Sciatic nerve (tissue), 2 donors: ENCODE results near the gene ALOX12B. TPM values are rescaled to one million over a fixed set of nuclear protein-coding genes. Genes with fewer than 3 reads are reported as not detected.
"Not testable (repeated sequence)": the region's sequence is repeated elsewhere in the genome, so short reads cannot be mapped to it uniquely, and the experiment has no call there.

ENCODE experiments used
- ATAC-seq: fragments of 200-7000 bp; cut with Tn5 transposase; one replicate; pipeline ENCODE4 v1.9.1; 2020; ENCODE audit warnings: mild to moderate bottlenecking, moderate library complexity
- DNase-seq: peaks from one replicate; pipeline ENCODE4 v3.0.0-alpha.2; 2020; ENCODE audit warnings: low spot score
- intact Hi-C: fragments of 100-400 bp; cut with DNase I; formaldehyde crosslinking; loops from one replicate; pipeline ENCODE4 v1.14.2; 2022
- total RNA-seq: library from RNA; stranded (reverse); fragmentation: NEBNext Ultra II Directional; extraction: Animal tissue kit (Norgen Biotek cat#: 25700); gene quantifications from one replicate; pipeline ENCODE4 v1.2.1, GENCODE V29; 2021
- donor health status: DM: no; HTN: no; CAD: no.
- donor health status: DM: no; HTN: no; CAD: no.

ALOX12B gene
- total RNA-seq, 1 donor from 2014 or later: not detected

DNA sequence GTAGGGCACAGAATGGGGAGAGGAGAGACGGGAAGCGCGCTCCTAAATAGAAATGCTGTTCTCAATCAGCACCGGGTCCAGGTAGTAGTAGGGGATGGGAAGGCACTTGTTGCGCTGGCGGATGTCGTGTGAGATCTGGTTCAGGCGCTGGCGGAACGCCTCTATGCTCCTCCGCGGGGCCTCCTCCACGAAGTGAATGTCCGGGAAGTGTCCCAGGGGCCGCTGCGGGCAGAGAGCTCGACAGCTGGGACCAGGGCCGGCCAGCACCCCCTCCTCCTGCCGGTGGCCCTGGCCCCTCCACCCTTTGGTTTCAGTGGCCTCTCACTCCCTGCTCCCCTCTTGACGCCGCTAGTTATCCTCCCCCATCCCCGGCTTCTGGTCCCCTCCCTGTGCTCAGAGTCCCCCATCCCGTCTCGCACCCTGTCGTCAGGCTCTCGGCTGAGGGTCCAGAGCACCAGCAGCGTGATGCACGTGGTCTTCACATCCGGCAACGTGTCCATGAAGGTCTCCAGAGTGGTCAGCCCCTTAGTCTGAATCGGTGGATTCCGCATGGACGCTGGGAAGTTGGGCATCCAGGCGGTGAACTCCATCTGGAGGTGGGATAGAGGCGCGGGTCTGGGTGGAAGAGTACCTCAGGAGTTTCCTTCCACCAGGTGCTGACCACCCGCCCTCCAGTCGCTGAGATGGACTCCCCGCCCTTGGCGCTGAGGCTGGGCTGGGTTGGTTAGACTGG, 14.6 kb downstream of the ALOX12B start:
- ATAC-seq (peak; percentile 11), DNase-seq (no peak)
- intact Hi-C loops: no loop called here

DNA sequence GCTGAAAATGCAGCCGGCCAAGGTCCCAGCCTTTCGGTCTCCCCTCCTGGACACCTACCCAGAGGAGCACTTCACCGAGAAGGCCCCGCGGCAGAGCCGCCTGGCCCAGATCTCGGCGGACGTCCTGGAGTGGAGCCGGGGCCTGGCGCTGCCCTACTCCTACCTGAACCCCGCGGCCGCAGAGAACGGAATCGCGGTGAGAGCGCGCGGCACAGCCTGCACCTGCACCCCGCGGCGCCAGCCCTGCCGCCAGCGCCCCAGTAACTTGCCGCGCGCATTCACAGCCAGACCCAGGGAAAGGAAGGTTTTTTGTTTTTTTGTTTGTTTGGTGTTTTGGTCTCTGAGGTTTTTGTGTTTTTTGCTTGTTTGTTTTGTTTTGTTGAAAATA, 15.2 kb downstream of the ALOX12B start:
- DNase-seq (no peak), ATAC-seq (no peak)
- intact Hi-C loops: no loop called here

DNA sequence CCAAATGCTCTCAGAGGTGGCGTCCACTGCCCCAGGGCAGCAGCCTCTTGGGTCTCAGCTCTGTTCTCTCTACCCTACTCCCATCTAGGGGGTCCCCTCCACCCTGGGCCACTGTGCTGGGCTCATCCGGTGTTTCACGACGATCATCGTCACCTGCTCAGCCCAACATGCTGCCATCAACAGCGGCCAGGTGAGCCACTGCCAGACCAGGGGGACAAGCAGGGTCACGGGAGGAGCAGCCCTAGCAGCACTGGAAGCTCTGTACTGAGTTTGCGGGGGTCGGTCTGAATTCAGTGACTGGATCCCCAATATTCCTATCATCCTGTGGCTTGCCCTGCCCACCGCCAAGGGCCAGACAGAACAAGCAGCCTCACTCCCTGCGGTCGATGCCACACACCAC, 16.0 kb downstream of the ALOX12B start:
- DNase-seq: no peak
- intact Hi-C loops: no loop called here
- ATAC-seq: no peak

DNA sequence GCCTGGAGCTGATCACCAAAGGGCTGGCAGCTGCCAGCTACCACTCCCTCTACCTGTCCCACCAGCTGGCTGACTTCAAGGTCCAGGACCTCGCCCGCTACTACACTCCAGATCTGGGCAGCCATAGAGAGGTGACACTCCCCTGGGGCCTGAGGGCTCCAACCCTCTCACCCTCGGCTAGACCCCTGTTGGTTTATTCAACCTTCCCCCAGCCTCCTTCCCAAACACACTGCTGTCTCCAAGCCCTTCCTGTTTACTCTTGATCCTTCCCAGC, 18.0 kb downstream of the ALOX12B start:
- intact Hi-C loops: no loop called here
- no peak for DNase-seq
- ATAC-seq: no peak

DNA sequence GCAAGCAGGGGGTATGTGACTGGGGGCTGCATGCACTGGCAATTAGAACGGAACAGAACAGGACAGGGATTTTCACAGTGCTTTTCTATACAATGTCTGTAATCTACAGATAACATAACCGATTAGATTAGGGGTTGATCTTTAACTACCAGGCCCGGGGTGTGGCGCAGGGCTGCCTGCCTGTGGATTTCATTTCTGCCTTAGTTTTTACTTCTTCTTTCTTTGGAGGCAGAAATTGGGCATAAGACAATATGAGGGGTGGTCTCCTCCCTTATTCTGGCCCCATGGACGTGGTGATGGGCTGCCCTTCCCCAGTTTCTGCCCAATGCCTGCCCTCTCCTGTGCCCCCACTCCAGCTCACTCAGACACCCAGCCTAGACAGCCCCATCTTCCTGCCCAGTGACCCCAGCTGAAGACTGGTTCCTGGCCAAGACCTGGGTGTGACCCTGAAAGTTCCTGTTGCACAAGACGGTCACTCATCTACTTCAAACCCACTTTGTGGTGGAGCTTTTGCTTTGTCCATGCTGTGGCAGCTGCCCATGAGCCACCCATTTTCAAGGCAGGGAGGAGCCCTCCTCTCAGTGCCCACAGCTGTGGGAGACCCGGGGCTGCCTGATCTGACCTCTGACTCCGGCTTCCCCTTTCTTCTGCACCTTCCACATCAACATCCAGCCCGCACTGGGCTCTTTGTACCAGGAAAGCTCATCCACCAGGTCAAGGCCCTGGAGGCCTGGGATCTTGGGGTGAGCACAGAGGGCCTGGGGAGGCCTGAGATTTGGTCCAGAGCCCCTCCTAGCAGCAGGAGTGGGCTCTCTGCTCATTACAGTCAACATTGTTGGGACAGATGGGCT, 18.6 kb downstream of the ALOX12B start:
- ATAC-seq: peak; percentile 29
- intact Hi-C loops: no loop called here
- DNase-seq: no peak

DNA sequence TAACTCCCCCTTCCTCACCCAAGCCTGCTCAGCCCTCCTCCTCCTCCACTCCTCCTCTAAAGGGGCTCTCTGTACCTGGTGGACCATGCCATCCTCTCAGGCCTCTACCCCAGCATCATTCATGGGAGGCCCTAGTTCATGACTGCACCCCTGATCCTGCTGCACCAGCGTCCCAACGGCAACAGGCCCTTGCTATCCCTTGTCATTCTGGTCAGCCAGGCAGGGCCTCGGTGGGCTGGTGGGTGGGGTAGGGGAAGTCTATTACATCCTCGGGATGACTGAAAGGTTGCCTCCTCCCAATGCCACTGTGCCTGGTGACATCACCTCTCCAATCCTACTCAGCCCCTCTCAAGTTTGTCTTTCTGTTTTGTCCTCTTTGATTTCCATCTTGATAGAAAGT, 19.7 kb downstream of the ALOX12B start:
- intact Hi-C loops: no loop called here
- DNase-seq (no peak), ATAC-seq (no peak)

DNA sequence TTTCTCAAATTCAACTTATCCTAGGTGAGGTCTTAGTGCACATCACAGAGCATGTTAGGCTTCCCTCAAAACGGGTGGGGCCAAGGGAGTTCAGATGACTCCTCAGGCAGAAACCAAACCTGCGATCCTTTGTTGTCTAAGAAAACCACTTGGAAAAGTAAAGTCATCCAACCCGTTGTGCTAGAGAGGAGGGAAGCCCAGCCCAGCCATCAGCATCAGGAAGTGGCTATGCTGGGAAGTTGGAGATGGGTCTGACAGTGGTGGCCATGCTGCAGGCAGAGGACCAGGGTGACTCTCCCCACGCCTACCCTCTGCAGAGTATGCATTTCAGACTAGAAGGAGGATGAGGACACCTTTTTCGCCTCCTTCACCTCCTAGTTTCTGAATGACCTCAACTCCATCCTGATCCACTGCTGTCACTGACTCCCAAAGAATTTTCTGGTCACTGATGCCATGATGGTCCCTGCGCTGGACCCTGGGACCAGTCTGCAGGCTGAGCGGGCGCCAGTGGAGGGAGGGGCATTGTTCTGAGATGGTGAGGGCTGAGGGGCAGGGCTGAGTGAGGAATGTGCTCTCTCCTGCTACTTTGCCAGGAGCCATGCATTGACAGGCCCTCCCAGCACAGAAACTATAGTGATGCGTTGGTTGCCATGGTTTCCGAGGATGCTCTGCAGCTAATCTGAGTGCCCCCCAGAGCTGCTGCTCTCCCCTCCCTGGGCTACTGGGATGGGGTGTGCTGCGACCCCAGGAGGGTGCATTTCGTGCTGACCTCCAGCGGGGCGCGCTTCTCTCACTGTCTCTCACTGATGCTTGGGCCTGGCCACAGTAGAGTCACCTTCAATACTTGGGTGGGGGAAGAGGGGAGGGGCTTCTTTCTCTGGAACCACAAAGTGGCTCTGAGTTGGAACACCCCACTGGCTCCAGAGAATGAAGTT, 20.4 kb downstream of the ALOX12B start:
- intact Hi-C loops: no loop called here
- no peak for ATAC-seq
- DNase-seq: no peak

DNA sequence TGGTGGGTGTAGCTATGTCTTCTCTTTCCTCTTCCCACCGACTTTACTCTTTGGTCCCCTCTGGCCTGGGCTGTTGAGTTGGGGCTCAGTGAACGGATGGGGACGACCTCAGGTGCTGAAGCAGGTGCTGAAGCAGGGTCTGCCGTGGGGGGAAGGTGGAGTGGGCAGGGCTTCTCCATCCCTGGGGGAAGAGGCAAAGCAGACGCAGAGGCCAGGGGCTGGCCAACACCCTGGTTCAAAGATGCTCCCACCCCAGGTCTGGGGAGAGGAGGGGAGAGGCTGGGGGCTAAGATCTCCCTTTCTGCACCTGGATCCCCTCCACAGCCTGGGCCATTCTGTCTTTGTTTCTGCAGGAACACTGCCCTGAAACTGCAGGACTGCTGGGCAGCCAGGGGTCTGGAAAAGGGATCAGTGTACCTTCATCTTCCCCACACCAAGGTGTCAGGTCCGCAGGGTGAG, 22.9 kb downstream of the ALOX12B start:
- DNase-seq: no peak
- intact Hi-C loops: no loop called here
- ATAC-seq: no peak

DNA sequence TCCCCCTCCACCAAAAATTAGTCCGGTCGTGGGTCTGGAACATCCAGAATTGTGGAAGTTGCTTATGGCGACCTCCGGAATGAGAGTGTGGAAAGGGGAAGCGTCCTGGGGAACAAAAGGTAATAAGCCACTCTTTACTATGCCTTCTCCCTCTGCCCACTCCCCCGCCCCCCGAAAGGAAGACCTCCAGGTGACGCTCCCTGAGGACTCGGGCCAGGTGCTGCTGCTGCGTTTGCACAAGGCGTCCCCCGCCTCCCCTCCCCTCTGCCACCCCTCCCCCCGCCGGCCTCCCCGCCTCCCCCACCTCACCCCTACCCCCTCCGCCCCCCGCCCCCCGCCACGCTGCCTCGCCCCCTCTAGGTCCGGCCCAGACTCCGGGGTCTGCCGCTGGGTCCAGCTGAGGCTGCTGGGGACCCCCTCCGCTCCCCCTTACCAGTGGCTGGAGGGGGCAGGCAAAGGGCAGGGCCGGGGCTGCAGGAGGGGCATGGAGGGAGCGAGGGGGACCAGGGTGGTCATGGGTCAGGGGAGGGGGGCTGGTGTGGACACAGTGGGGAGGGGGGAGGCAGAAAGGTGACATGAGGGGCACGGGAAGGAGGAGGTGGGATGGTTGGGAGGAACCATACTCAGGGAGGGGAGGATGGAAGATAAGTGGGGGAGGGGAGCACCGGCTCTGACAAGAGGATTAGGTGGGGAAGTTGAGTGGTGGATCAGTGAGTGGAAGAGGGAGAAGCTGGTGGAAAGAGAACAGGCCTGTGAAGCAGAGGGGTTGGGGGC, 23.6 kb downstream of the ALOX12B start:
- intact Hi-C loops: no loop called here
- ATAC-seq (no peak), DNase-seq (no peak)

DNA sequence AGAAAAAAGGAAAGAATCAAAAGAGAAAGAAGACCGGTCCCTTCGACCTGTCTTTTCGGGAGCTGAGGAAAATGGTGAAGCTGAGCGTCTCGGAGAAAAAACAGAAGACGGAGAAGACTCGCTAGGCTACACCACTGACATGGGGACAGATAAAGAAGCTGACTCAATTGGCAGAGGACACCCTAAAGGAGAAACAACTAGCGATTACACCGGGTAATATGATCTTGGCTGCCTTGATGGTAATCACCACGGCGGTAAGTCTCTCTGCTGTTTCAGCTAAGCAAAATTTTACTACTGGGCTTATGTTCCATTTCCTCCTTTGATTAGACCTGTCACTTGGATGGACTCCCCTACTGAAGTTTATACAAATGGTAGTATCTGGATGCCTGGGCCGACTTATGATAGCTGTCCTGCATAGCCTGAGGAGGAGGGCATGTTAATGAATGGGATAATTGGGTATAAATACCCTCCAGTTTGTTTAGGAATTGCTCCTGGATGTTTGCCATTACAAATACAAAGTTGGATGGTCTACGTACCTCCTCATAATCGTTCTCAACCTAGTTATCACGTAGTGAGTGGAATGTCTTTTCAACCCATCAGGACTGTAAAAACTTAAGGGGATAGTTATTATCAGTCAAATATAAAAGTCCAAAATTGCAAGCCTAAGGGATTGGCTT, 24.6 kb downstream of the ALOX12B start:
- DNase-seq: no peak
- ATAC-seq: no peak
- intact Hi-C loops: no loop called here

DNA sequence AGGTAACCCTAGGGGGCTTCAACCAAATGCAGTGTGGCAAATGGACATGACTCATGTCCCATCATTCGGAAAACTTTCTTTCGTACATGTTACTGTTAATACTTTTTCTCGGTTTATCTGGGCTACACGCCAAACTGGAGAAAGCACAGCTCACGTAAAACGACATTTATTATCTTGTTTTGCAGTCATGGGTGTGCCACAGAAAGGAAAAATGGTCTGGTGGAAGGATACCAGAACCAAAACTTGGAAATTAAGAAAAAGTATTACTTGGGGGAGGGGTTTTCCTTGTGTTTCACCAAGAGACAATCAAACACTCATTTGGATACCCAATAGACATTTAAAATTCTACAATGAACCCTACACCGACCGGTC, 25.1 kb downstream of the ALOX12B start:
- intact Hi-C loops: no loop called here
- DNase-seq: no peak
- ATAC-seq: no peak

DNA sequence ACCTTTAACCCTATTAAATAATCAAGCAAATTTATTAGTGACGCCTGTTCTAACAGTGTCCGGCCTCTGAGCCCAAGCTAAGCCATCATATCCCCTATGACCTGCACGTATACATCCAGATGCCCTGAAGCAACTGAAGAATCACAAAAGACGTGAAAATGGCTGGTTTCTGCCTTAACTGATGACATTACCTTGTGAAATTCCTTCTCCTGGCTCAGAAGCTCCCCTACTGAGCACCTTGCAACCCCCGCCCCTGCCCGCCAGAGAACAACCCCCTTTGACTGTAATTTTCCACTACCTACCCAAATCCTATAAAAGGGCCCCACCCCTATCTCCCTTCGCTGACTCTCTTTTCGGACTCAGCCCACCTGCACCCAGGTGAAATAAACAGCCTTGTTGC, 25.7 kb downstream of the ALOX12B start:
- intact Hi-C loops, ATAC-seq, DNase-seq: not testable (repeated sequence)

DNA sequence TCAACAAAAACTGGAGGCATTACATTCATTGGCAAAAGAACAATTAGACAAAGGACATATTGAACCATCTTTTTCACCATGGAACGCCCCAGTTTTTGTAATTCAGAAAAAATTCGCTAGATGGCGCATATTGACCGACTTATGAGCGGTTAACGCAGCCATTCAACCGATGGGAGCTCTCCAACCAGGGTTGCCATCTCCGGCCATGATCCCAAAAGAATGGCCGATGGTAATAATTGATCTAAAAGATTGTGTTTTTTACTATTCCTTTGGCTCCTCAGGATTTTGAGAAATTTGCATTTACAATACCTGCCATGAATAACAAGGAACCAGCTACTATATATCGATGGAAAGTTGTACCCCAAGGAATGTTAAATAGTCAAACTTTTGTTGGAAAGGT, 27.2 kb downstream of the ALOX12B start:
- ATAC-seq (peak; percentile 62), DNase-seq (no peak)
- intact Hi-C loops: no loop called here

DNA sequence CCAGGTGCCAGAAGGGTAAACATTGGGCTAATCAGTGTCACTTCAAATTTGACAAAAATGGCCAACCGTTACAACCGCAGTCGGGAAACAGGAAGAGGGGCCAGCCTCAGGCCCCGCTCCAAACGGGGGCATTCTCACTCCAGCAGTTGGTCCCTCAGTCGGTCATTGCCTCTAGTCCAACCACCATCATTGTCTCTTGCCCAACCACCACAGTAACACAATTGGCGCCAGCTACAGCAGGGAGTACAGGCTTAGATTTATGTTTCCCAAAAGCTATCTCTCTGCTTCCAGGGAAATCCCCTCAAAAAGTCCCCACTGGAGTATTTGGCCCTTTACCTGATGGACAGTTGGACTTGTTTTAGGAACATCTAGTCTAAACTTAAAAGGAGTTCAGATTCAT, 28.4 kb downstream of the ALOX12B start:
- ATAC-seq (no peak), DNase-seq (no peak)
- intact Hi-C loops: no loop called here

DNA sequence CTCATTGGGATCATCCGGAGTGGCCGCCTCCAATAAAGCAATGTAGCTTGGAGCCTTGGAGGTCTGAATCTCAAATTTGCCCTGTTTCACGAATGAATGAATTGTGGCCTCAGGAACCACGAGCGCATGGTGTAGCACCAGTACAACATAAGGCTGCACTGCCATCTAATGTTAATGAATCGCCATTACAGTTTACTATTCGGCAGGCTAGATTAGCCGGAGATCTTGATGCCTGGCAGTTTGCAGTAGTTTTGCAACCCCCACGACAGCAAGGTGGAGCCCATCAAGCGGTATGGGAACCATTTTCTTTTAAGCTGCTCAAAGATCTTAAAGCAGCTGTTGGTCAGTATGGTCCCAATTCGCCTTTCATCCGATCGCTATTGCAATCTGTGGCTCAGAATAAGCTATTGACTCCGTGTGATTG, 29.8 kb downstream of the ALOX12B start:
- intact Hi-C loops: no loop called here
- DNase-seq (no peak), ATAC-seq (peak; percentile 86)

DNA sequence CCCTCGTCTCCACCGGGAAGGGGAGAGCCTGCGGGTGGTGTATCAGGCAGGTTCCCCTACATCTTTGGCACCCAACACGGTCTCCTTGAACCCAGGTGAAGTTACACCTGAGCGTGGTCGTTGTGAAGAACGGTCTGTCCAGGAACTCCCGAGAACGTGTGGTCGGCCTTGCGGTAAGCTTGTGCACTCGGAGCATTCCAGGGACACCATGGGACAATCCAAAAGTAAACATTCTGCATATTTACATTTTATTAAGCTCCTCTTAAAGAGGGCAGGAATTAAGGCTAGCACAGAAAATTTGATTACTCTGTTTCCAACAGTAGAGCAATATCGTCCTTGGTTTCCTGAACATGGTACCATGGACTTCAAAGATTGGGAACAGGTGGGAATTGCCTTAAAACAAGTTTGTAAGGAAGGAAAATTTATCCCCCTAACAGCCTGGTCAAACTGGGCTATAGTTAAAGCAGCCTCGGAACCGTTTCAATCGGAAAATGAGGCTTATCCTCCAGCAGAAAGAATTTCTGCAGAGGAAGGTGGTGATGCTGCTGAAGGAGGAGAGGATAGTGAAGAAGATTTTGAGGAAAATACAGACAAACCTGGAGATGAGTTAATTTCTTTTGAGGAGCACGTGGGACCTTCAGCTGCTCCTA, 30.4 kb downstream of the ALOX12B start:
- intact Hi-C loops: no loop called here
- DNase-seq: no peak
- no peak for ATAC-seq

DNA sequence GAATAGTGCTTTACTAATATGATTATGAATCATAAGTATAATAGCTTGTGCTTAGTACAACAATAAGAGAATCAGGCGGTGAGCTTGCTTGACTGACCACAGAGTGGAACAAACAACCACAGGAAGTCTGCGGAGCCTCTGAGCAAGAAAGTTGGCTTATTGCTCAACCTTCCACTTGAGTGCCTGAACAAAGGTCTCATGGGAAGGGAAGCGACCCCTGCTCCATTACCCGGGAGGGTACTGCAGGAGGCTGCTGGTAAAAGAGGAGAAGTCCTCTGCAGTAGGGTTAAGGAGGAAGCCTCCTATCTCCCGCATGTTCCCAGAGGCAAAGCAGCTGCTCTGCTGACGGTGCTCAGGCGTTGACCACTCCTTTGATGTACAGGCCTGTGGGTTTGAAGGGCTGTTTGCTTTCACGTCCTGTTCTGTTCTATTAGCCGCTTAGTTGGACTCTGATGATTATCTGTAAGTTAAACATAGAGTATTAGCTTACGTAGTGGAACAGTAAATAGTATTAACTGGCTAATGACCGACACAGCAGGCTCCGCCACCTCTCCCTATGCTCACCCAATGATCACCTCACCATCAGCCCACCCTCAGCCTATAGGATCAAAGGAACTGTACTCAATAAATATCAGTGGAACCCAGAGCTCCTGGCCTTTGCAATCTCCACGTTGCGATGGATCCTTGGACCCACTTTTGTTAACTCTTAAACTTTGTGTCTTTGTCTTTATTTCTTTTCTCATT, 31.1 kb downstream of the ALOX12B start:
- DNase-seq (no peak), ATAC-seq (peak; percentile 73)
- intact Hi-C loops: no loop called here
